Activated CD8-positive, alpha-beta memory T cell treated with anti-CD3 and anti-CD28 coated beads, Interleukin-2, amount 50 U/mL, for 48 hours (primary cell): ENCODE data around the gene BRCA1.
"Not testable (repeated sequence)": the region's sequence is repeated elsewhere in the genome, so short reads cannot be mapped to it uniquely, and the experiment has no call there.

Source experiments
- DNase-seq: peaks from one replicate; pipeline ENCODE4 v3.0.0-alpha.2; 2020

The BRCA1 gene

DNA sequence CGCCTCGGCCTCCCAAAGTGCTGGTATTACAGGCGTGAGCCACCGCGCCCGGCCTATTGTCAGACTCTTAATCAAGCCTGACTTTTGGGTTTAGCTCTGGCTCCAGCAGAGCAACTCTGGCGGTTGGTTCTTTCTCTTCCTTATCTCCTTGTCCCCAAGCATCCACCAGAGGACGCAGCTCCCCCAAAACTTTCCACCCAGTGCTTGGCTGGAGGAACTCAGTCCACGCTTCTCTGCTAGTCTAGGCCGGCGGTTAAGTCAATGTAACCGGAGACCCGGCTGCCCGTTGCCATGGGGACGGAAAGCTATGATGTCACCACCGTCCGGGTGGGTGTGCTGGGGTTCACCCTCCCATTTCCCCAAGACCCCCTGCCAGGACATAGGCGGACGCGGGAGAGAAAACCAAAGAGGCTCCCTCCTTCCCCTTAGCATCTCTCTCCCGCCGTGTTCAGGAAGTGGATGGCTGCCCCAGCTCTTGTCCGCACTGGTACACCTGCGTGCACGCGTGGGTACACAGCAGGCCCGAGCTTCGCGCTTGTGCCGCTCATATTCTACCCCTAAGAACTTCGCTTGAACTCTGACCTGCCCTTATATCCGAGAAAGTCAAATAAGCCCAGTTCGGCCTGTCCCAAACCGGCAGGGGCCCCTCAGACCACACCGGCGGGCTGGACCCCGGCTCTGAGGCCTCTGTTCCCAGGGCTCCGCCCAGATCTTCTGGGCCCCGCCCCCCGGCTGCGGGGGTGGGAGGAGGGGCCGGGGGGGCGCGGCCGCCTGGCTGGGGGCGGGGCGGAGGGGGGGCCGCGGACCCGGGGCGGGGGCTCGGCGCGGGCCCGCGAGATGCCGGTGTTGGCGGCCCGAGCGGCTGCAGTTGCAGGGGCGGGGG lies 100.5 kb downstream of the BRCA1 start, which contains the start of gene RND2:
Gene RND2 (plus strand): TSS at position 825 of the 883 bp plus-strand sequence. CDS start 117 bp downstream, outside the sequence.
- DNase-seq = peak; percentile 90

- DNase-seq = peak; percentile 83
Measured at GRCh38 chr17:43021741-43022512, 103.2 kb downstream of the BRCA1 start, which contains the start of gene VAT1. TSS of gene VAT1 (minus strand) at chr17:43022385. CDS start at chr17:43022322, 63 bp downstream.

DNA sequence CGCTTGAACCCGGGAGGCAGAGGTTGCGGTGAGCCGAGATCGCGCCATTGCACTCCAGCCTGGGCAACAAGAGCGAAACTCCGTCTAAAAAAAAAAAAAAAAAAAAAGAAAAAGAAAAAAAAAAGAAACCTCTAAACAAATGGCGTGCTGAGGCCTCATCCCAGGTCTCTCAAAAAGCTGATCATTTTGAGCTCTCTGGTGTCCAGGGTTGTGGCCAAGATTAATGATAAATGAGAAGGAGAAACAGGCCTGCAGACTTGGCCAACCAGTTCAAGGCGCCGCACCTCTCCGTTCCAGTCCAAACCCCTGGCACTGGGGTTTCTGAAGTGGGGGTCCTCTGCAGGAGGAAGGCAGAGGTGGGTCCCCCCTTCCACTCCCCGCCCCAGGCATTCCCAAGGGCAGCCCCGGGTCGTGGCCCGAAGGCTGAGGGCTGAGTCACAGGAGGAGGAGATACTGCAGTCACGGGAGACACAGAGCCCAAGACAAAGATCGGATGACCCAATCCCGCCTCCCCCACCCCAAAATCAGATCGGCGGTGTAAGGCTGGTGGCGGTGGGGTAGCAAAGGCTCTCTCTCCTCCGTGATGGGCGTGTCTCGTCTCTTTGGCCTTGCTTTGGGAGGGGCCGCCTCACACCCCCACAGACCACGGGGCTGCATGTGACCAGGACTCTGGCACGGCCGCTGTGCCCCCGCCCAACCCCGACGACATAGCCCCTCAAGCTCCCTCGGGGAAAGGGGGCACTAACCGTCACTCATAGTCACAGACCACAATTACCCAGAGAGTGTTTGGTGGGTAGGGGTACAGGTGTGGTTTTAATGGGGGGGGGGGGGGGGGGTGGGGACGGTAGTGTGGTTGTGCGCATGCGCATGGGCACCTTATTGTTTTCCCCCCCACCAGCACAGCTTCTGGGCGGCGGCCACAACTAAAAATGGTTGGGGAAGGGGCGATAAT lies 104.1 kb downstream of the BRCA1 start:
- DNase-seq = no peak

- DNase-seq = no peak
Measured at GRCh38 chr17:43020030-43020621, 105.0 kb downstream of the BRCA1 start.

DNA sequence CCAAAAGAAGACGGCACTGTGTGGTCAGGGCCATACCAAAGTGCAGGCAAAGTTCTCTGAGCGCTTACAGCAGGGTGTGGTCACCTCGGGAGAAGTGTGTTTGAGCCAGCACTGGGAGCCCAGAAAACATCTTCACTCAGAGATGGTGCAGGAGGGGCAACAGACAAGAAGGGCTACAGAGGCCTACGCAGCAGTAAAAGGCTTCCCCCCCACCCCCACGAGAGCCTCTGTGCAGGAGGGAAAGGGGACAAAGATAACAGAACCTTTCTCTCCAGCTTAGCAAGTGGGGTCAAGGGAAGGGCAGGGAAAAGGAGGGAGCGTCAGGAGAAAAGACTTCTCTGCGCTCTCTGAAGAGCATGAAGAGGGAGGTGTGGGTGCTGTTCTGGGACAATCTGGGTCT lies 105.7 kb downstream of the BRCA1 start:
- DNase-seq = no peak

DNA sequence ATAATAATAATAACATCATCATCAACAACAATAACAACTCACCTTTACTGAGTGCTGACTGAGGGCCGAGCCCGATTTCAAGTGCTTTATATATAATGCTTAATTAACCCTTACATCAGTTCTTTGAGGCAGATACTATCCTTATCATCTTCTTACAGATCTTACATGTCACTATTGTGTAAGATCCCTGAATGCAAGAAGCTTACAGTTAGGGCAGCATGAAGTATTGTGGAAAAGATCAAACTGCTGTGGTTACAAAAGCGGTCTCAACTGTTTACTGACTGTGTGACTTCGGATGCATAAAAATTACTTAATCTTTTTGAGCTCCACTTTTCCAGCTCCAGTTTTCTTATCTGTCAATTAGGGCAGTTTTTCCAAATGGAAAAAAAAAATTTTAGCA lies 106.2 kb downstream of the BRCA1 start:
- no peak for DNase-seq

- DNase-seq = no peak
Measured at GRCh38 chr17:43018008-43018853, 106.9 kb downstream of the BRCA1 start.

DNA sequence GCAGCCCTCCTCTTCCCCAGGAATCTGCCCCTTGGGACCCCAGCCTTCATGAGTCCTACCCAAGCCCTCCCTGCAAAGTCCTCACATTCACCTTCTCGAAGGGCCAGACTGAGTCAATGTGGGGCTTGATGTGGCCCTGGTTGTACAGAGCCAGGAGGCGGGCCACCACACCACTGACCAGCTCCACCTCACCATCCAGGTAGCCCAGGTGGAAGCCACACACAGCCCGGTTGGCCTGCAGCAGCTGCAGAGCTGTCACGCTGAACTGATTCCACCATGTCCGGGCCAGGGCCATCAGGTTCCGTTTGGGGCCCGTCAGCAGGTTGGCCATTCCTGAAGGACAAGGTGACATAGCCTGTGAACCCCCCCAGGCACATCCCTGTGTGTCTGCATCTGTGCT lies 108.9 kb downstream of the BRCA1 start:
- DNase-seq = no peak

DNA sequence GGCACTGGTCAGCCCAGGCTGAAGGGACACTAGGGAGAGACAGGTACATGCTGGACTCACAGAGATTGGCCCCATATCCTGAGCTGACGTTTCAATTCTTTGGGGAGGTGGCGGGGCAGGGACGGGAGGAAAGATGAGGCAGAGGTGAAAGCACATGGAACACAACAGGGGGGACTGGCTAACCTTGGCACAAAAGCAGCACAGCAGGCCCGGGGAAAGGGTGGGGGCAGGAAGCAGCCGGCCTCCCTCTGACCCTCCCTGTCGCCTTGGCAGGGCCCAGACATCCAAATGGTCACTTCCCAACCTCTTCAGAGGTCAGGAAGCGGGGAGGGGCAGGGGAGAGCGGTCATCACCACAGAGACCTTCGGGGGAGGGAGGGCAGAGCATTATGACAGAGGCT lies 109.6 kb downstream of the BRCA1 start:
- DNase-seq = no peak

DNA sequence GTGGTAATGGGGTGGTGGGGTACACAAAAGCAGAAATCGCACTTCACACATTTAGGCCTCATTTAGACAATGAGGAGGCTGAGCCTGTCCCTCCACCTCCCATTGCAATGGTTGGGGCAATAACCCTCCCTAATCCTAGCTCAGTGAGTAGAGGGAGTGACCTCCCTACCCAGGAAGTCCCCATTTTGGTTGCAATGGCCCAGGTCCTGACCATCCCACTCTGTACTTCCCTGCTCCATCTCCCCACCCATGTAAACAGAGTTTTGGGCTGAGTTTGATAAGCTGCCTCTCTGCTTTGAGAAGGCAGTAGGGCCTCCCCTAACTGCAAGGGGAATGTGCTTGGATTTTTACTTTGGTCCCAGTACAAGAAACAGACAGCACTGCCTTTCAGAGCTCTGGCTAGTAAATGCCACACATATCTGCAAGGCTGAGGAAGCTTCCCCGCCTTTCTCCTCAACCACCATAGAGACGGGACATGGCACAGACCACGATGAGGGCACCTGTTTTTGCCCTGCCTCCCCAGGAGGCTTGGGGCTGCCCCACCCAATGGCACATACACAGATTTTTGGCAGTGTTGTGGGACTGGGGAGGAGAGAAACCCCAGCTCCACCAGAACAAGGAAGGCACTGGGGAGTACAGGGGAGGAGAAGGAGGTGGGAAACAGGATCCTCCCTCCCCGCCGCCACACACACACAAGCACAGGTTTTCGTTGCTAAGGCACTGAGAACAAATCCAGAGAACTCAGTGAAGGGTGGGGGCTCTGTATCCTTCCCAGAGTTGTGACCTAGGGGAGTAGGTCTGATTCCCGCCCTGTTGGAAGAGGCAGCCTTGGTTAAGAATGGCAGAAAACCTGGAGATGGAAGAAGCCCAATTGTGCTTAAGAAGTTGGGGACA lies 110.3 kb downstream of the BRCA1 start:
- DNase-seq = no peak

DNA sequence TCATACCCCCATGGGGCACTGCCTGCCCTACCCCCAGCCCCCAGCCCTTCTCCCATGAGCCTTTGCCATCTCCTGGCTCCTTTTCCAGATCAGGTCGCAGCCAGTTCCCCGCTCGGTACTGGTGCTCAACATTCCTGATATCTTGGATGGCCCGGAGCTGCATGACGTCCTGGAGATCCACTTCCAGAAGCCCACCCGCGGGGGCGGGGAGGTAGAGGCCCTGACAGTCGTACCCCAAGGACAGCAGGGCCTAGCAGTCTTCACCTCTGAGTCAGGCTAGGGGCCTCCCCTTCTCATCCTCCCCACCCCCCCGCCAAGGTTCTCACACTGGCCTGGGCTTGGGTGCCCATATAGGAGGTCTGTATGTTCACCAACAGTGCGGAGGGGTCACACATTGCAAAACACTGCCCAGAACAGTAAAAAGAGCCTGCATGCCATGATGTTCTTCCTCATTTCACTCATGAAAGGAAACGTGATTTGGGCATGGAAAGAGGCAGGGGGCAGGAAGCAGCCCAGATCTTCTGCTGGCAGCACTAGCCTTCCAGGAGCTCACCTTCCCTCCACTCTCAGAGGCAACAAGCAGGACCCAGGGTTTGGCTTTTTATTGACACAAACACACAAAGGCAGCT lies 111.0 kb downstream of the BRCA1 start:
- no peak for DNase-seq

DNA sequence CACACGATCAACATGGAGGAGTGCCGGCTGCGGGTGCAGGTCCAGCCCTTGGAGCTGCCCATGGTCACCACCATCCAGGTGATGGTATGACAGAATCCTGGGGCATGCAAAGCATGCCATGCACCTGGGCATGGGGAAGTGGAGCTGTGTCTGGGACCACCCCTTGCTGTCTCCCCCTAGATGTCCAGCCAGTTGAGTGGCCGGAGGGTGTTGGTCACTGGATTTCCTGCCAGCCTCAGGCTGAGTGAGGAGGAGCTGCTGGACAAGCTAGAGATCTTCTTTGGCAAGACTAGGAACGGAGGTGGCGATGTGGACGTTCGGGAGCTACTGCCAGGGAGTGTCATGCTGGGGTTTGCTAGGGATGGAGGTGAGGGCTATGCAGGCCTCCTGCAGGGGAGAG lies 111.9 kb downstream of the BRCA1 start:
- no peak for DNase-seq

DNA sequence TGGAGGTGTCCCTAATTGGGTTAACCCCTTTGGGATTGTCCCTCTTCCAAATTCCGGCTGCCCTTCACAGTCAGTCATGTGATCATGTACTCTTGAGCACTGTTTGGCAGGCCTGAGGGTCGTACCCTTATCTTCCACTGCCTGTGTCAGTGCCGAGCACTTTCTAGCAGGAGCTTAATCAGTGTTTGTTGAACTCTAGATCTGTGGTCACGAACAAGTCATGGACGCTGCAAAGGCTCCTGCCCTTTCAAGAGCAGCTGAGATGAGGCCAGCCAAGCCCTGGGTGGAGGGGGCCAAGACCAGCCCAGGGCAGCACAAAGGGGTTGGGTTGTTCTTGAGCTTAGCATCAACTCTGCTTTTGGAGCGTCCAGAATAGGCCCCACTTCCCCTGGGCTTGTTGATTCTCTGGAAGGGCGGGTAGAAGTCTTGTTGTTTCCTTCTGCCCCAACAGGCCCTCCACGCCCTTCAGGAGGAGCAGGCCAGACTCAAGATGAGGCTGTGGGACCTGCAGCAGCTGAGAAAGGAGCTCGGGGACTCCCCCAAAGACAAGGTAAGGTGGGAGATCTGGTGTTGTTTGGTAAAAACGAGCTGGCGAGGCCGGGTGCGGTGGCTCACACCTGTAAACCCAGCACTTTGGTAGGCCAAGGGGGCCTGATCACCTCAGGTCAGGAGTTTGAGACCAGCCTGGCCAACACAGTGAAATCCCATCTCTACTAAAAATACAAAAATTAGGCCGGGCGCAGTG lies 113.3 kb downstream of the BRCA1 start:
- DNase-seq = no peak

DNA sequence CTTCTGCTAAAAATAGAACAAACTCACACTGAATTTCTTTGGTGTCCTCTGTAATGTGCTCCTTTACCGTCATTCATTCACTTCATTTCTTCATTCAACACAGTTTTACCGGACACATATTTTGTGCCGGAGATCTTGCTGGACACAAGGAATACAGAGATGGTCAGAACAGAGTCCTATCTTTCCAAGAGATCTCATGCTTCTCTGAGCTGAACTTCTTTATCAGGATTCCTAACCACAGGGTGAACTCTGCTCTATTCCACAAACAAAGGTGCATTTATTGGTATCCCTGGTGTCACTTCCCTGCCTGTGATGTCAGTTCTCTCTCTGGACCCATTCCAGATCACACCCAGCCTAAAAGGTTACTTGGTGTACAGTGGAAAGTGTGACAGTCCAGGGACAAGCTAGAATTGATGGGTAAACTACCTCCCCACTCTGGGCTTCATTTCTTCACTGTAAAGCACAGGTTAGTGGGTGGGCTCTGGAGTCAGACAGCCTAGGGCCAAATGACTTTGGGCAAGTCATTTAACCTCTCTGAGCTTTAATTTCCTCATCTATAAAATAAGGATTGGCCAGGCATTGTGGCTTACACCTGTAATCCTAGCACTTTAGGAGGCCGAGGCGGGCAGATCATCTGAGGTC lies 114.4 kb downstream of the BRCA1 start:
- no peak for DNase-seq

DNA sequence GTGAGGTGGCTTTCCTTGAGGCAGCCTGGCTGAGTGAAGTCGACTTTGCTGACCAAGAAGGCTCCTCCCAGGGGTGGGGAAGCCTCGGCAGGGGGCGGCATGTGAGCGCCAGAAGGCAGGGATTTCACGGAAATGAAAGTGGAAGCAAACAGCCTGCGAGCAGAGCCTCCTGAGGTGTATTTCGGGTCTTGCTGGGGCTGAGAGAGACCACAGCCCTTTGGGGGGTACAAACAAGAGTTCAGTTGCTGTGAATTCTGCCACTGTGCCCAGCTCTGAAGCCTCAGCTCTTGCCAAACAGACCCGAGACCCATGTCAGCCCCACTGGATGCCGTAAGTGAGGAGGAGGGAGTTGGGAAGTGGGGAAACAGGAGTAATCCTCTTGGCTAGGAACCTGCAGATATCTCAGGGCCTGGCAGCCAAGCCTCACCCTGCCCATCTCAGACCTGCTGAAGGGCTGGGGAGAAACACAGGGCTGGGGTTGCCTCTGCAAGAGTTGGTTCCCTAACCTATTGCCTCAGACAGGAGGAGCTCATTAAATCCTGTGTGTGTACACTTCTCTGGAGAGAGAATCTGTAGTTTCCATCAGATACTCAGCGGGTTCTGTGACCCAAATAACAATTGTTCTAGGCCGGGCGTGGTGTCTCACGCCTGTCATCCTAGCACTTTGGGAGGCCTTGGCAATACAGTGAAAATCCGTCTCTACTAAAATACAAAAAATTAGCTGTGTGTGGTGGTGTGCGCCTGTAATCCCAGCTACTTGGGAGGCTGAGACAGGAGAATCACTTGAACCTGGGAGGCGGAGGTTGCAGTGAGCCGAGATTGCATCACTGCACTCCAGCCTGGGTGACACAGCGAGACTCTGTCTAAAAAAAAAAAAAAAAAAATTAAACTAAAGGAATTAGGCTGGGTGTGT lies 118.3 kb downstream of the BRCA1 start, which contains the start of gene IFI35:
Gene IFI35 (plus strand): TSS at position 146 of the 913 bp plus-strand sequence. CDS start 164 bp downstream, at position 310.
- peak; percentile 89 for DNase-seq

GRCh38 chr17:43003542-43004172 lies 121.5 kb downstream of the BRCA1 start:
- DNase-seq = no peak

DNA sequence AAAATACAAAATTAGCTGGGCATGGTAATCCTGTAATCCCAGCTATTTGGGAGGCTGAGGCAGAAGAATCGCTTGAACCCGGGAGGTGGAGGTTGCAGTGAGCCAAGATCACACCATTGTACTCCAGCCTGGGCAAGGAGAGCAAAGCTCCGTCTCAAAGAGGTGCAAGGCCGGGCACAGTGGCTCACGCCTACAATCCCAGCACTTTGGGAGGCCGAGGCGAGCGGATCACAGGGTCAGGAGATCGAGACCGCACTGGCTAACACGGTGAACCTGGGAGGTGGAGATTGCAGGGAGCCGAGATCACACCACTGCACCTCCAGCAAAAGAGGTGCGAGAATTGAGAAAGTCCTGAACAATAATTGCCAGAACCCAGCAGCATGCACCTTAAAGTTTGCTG lies 124.3 kb downstream of the BRCA1 start:
- not testable (repeated sequence) for DNase-seq
